ENCODE results near the gene COX10.
"Not testable (repeated sequence)": the region's sequence is repeated elsewhere in the genome, so short reads cannot be mapped to it uniquely, and the experiment has no call there.

The COX10 gene

DNA sequence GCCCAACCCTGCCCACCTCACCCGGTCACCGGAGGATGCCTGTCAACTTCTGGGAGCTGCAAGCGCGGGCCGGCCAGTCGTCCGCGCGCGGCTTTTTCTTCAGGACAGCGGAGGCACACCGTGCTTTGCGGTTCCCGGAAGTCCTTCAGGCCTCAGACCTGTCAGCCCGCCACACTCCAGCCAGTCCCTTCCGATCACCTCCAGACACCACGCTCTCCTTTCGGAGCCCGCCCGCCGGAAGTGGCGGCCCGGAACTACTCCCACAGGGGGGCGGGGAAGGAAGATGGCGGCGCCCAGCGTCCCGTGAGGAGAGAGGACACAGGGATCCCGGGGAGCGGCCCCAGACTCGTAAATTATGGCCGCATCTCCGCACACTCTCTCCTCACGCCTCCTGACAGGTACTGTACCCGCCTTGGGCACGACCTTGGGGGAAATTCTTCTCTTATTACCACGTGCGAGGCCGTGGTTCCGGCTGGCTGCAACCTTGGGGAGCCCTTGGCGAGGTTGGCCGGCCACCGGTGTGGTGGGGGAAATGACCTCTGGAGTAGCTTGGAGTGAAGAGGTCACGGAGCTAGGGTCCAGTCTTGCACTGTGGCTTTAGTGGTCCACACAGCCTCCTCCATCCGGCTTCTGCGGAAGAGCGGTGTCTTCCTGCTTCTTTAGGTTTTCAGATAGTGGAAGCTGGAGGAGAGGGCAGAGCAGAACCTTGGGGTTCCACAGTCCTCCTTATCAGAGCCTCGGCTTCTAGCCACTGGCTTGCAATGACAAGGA, at the start of gene COX10:
TSS of gene COX10 (plus strand) at position 254 of the 771 bp plus-strand sequence. CDS start at position 356, 102 bp downstream.
- DNase-seq (ENCODE audit: low read depth) = no peak

DNA sequence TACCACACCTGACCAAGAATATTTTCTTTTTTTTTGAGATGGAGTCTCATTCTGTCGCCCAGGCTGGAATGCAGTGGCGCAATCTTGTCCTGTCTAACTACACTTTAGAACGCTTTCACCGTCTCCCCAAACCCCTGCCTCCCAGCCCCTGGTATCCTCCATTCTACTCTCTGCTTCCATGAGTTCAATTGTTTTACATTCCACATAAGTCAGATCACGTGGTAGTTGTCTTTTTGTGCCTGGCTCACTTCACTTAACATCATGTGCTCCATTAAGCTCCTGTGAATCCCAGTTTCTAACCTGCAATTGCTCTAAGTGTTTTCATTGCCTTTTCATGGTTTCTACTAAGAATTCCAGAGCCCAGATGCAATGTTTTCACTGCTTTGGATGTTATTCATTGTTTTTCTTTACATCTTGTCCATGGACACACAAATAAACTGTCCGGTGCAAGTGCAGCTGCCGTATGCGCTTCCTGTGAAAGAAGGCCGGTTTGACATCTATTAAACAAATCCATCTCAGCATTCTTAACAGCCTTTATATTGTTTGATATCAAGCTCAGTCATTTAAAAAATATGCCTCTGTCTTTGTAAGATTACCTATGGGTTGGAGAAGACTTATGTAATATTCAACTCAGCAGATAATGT, 47.5 kb upstream of the COX10 start:
- not testable (repeated sequence) for DNase-seq (ENCODE audit: low read depth)

DNA sequence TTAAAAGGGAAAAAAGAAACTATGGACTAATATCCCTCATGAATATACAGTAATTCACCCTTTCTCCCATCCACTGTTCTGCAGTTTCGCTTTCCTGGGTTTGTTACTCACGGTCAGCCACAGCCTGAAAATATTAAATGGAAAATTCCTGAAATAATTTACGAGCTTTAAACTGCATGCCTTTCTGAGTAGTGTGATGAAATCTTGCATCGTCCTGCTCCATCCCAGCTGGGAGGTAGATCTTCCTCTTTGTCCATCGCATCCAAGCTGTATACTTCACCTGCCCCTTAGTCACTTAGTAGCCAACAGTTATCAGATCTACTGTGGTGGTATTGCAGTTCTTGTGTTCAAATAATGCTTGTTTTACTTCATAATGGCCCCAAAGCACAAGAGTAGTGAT, 39.5 kb upstream of the COX10 start:
- DNase-seq (ENCODE audit: low read depth) = not testable (repeated sequence)

DNA sequence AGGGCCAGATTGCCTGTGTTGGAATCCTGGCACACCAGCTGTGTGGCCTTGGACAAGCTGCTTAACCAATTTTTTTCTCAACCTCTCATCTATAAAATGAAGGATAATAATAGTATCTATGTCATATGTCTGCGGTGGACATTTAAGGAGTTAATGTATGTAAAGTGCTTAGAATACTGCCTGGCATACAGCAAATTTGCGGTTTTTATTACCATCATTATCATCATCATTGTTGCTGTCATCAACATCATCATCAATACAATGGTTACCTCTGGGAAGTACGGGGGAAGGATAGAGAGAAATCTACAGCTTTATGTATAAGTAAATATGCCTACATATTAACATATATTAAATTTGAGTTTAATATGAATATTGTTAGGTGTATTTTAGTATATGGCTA, 37.1 kb upstream of the COX10 start:
- DNase-seq (ENCODE audit: low read depth) = no peak

DNA sequence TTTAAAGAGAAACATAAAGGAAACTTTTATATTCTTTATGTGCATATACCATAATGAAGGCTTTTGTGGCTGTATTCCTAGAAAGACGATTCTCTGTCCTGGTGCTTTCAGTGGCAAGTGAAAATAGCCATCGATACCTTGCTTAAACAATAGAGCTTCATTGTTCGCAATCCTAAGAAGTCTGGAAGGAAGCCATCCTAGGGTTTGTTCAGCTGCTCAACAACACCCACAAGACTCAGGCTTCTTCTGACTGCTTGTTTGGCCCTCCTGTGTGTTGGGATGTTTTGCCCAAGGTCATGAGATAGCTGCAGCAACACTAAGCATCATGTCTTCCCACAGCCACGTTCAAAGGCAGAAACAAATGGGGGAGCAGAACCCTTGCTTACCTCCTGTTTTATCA, 36.1 kb upstream of the COX10 start:
- DNase-seq (ENCODE audit: low read depth) = no peak

DNA sequence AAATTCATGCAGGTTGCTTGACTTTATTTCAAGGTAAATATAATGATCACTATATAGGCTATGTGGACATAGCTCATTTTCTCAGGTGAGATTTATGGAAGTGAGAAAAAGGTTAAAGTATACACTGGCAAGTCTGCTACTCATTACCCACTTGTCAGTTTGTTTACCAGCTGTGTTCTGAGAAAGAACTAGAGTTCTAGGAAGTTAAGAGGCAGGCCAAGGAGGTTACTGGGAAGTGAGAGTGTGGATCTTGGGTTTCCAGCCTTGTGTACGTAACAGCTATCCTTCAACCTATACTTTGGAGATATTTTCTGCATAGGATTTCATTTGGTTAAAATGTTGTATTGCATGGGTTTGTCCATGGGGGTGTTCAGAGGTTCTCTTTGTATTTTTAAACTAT, 31.9 kb upstream of the COX10 start:
- no peak for DNase-seq (ENCODE audit: low read depth)

DNA sequence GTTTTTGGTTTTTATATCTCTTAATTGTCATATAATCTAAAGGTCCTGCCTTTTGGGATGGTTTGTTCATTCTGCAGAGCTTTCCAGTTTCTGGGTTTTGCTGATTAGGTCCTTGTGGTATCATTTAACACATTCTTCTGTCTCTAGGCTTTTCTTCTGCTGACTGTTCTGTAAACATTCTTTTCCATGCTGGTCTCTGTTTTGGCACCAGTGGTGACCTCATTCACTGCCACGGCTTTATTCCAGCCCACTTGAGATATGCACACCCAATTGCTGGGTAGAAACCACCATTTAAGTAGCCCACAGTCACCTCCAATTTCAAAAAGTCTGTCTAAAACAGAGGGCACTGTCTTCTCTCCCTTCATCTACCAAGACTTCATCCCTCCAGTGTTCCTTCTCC, 31.1 kb upstream of the COX10 start:
- peak; percentile 41 for DNase-seq (ENCODE audit: low read depth)

DNA sequence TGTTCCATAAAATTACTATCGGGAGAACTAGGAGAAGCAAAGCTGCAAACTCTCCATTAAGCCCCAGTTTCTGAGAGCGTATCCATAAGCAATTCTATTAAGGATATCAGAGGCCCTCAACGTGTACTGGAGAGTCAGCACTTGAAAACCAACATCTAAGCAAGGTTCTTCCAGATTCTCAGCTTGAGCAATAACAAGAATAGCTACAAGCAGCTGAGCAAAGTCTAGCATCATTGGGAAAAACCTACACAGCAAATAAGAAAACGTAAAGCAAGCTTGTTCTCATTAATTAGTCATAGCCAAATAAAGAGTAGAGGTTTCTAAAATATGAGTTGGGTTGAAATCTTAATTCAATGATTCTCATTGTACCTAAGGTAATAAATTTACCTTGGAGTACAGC, 26.9 kb upstream of the COX10 start:
- no peak for DNase-seq (ENCODE audit: low read depth)

DNA sequence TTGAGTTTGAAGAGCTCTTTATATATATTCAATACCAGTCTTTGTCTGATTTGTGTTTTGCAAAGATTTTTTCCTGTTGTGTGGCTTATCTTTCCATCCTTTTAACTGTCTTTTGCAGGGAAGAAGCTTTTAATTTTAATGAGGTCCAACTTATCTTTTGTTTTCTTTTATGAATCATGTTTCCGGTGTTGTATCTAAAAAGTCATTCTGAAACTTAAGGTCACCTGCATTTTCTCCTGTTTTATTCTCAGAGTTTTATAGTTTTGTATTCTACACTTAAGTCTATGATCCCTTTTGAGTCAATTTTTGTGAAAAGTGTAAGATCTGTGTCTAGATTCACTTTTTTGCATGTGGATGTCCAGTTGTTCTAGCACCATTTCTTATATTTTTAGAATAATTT, 24.6 kb upstream of the COX10 start:
- DNase-seq (ENCODE audit: low read depth) = no peak

DNA sequence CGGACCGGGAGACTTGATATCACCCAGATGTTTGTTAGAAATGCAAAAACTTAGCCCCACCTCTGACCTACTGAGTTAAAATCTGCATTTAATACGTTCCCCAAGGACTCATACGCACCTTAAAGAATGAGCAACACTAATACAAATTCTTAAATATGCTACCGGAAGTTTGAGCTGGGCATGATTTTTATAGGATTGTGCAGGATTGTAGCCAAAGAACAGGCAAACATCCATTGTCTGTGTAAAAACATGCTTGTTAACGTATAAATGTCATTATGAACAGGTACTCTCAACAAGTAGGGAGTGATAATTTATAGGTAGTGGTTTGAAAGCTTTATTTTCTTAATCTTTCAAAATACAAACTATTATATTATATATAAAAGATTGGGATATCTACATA, 22.3 kb upstream of the COX10 start:
- no peak for DNase-seq (ENCODE audit: low read depth)

DNA sequence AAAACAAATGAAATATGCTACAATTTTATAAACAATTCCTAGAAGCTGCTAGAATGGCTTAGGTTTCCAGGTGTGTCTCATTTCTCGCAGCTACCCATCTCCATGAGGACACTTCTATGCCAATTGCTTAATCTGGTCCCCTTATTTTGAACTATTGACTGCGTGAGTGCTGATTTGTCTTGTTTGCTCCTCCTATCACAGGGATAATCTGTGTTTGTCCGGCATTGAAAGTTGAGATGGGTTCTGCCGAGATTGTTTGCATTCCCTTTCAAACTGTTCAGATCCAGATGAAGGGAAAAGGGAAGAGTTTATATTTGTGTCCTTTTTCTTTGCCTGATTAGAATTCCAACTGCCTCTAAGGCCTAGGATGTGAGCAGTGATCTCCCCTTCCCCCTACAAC, 21.7 kb upstream of the COX10 start:
- DNase-seq (ENCODE audit: low read depth) = no peak

DNA sequence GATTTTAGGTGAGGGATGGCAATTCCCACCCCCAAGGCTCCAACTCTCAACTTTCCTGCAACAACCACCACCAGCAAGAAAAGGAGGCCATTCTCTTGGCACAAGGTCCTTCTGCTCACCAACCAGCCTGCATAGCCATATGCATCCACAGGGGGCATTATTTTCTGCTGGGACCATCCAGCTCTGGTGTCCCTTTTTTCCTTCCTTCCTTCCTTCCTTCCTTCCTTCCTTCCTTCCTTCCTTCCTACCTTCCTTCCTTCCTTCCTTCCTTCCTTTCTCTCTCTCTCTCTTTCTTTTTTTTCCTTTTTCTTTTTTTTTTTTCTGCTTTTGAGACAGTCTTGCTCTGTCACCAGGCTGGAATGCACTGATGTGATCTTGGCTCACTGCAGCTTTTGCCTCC, 21.1 kb upstream of the COX10 start:
- no peak for DNase-seq (ENCODE audit: low read depth)

DNA sequence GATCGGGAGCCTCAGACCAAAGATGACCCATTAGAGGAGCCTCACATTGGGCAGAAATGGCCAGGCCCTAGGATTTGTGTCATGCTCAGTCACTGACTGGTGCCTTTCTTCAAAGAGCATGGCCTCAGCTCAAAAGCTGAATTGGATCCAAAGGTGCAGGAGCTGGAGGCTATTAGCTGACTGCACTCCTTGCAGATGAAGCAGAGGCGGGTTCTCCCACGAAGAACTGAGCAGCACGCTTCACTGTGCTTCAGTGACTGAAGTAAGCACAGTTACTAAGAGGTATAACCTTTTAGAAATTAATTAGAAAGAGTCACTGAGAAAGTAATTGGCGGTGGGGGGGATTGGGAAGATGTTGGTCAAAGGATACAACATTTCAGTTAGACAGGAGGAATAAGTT, 18.7 kb upstream of the COX10 start:
- no peak for DNase-seq (ENCODE audit: low read depth)

DNA sequence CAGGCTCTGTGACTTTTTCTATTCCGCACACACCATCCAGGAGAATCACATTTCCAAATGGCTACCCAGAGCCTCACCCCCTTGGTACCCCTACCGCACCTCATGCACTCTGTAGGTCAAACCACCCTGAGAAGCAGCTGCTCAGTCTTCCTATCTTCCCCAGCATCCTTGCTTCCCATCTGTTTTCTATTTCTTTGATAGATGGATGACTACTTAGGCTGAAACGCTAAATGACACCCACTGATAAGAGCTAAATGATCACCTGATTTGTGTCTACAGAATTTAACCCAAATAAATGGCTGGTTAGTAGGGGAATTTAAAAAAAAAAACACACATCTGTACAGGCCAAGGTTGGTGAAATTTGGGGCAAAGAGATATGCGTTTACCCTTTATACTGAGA, 17.6 kb upstream of the COX10 start:
- DNase-seq (ENCODE audit: low read depth) = no peak

DNA sequence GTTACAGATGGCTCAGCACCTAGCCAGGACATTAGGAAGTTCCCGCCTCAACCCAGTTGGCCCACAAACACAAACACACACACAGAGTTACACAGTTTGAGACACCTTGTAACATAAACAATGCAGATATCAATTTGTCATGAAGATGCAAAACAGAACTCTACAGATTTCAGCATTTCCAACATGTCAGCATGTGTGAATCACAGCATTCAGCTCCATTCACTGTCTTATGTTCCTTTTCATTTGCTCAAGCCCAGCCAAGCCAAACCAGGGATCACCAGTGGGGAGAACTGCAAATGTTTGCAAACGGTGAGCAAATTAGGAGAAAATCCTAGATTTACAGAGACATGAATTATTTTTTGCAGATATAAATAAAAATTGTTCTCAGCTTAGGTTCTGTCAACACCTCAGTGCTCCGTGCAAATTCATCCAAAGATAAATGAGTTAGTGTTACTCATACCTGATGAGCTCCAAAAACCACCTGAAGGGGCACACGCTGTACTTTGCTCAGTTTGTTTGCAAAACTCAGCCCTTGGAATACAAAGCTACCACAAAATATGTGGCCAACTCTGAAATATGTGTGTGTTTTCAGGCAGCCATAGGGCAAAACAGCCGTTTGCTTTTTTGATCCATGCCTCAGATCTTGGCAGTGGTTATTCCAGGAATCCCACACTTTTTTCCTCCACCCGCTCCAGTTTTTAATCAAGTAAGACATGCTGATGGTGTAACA, 16.3 kb upstream of the COX10 start:
- no peak for DNase-seq (ENCODE audit: low read depth)

DNA sequence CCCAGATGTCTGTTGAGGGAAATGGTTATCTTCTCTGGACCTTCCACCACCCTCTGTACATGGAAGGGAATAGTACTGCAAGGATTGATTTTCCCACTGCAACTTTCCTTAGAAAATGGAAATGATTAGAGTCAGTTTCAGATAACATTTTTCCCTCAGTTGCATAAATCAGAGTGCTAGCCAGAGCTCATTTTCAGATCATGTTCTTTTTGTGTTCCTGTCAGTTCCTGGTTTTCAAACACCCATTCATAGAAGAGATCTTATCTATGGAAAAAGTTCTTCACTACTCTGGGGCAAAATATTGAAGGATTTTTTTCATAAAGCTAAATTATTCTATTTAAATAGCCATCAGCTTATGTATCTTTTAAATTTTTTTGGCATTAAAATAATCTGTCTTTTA, 11.7 kb upstream of the COX10 start:
- DNase-seq (ENCODE audit: low read depth) = no peak

DNA sequence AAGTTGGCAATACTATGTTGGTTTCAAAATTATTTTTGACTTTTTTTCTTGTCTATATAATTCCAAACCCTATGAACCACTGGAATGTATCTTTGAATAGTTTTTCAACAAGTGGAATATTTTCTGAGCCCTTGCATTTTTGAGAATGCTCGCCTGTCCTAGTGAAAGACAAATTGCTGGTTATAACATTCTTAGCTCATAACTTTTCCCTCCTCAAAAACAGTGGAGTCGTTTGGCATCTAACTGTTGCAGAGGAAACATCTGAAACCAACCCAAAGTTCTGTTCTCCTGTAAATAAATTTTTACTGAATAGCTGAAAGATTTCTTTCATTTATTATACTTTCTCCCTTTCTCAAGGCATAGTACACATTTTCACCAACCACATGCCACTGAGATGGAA, 11.3 kb upstream of the COX10 start:
- DNase-seq (ENCODE audit: low read depth) = no peak

DNA sequence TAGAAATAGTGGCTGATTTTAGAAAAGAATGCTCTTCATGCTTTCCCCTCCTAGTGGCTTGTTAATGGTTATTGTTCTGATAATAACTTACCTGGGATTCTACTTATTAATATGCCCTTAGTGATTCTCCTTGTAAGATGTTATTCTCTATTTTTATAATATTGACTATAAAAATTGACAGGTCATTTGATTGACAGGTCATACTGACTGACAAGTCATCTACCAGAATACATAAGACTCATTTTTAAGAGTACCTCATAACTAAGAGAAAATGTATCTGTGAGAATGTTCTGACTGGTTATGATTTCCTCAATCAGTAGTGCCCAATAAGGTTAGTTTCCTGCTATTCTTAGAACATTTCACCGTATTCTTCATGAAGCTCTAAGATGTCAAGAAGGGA, 8.6 kb upstream of the COX10 start:
- no peak for DNase-seq (ENCODE audit: low read depth)

DNA sequence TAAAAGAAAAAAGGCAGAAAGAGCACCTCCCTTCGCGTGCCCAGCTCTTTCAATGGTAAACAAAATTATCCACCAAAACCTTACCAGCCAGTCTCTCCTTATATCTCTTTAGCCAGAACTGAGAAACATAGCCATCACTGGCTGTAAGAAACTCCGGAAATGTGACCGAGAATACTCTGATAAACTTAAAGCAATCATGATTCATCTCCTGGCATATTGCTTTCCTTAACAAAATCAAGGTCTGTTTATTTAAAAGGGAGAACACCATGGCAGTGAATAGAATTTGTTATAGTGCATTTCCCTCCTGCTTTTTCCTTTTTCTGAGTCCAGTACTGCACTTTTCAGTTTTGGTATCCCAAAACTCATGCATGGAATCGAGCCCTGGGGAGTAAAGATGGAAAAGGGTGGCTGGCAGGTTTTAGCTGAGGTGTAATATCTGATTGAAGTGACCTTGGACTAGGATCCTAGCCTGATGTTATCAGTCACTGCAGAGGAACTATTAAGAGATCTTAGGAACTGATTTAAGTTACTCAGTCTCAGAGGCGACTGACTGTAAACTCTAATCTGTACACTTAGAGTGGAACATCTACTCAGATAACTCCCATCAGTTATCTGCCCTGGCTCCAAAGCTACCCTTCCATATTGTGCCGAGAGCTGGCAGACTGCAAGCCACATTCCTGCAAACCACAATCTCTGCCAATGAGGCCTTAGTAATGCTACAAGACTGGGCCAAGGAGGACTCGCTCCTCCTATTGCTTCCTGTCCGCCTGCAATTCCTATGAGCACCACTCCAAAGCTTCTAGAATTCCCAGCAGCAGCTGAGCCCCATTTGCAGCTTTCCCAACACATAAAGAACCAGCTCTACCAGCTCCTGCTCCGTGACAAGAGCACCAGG, 7.4 kb upstream of the COX10 start:
- peak; percentile 60 for DNase-seq (ENCODE audit: low read depth)

DNA sequence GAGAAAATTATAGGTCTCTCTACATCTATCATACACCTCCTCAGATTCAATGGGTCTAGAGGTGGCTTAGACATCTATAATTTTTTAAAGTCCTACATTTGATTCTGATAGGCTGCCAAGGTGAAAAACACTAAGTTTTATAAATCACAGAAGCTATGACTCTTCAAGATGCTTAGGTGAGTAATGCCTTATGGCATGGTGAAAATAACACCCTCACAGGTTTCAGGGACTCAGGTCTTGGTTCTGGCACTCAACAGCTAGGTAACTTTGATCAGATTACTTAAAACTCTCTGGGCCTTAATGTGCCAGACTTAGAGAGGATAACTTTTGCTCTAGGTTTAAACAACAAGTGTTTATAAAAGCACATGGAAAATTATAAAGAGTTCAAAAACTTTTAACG, 2.0 kb upstream of the COX10 start:
- DNase-seq (ENCODE audit: low read depth) = no peak

DNA sequence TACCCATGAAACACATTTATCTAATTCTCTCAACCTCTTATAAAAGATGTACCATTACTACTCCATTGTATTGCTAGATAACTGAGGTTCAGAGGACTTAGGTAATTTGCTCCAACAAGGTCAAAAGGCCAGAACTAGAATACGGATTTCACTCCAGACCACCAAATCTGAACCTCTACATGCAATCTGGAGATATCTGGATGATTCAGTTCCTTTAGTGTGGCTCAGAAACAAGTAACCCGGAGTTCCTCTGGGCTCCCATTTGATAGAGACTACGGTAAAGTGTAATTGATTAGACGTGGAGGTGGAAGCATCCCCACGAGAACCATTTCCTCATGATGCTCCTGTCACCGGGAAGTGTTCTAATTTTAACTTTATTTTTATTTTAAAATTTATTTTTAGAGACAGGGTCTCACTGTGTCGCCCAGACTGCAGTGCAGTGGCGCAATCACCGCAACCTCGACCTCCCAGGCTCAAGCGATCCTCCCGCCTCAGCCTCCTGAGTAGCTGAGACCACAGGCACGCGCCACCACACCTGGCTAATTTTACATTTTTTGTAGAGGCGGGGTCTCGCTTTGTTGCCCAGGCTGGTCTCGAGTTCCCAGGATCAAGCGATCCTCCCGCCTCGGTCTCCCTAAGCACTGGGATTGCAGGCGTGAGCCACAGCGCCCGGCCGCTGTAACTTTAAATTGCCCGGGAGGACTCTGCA, 608 bp upstream of the COX10 start:
- no peak for DNase-seq (ENCODE audit: low read depth)

Measured in non-pigmented ciliary epithelial cell (primary cell).